GM12875 (cell line): ENCODE data around the gene ITK.
A peak's percentile ranks its signal among the peaks of the same experiment; 100 is the strongest.

ENCODE experiments used
- H3K4me3 ChIP-seq: one replicate; pipeline ENCODE4 v1.5.1; 2011; ENCODE audit warnings: low read depth, low read length, control low read depth
- TF ChIP-seq, protein P1 (sequence below): IDR thresholded peaks from 2 replicates; pipeline ENCODE4 v1.5.1; 2011; ENCODE audit warnings: low read depth, mild to moderate bottlenecking, control low read depth, inconsistent platforms, low read length, moderate library complexity, borderline replicate concordance; ENCODE audit not compliant: insufficient read depth

Gene ITK

DNA sequence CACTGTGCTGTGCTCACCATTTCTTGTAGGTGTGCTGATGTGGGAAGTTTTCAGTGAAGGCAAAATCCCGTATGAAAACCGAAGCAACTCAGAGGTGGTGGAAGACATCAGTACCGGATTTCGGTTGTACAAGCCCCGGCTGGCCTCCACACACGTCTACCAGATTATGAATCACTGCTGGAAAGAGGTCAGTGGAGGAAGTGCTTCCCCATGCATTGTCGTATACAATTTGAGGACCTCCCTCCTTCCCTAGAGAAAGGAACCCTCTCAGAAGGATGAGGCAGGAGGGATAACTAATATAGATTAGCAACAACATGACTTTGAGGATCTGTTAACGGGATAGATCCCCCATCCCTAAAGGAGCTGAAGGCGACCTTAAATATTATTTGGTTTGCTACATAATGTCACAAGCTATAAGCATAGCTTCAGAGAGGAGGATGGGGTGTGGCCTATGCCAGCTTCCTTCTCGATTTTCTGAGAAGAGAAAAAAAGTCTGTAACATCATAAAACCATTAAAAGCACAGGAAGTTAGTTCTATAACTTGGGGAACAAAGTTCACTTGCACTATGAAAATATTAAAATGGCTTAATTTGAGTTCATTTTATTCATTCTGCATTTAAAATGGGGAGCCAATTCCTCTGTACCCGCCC lies 68.3 kb downstream of the ITK start:
- no peak overlapping the region for H3K4me3 ChIP-seq
- TF ChIP-seq, protein P1, sequence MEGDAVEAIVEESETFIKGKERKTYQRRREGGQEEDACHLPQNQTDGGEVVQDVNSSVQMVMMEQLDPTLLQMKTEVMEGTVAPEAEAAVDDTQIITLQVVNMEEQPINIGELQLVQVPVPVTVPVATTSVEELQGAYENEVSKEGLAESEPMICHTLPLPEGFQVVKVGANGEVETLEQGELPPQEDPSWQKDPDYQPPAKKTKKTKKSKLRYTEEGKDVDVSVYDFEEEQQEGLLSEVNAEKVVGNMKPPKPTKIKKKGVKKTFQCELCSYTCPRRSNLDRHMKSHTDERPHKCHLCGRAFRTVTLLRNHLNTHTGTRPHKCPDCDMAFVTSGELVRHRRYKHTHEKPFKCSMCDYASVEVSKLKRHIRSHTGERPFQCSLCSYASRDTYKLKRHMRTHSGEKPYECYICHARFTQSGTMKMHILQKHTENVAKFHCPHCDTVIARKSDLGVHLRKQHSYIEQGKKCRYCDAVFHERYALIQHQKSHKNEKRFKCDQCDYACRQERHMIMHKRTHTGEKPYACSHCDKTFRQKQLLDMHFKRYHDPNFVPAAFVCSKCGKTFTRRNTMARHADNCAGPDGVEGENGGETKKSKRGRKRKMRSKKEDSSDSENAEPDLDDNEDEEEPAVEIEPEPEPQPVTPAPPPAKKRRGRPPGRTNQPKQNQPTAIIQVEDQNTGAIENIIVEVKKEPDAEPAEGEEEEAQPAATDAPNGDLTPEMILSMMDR: no peak

GRCh38 chr5:157252711-157253465 lies 72.2 kb downstream of the ITK start:
- TF ChIP-seq, protein P1: no peak
- H3K4me3 ChIP-seq: no peak overlapping the region

GRCh38 chr5:157253547-157253946 lies 72.9 kb downstream of the ITK start:
- H3K4me3 ChIP-seq: no peak overlapping the region
- TF ChIP-seq, protein P1: peak; percentile 84

GRCh38 chr5:157258450-157258849 lies 77.8 kb downstream of the ITK start:
- TF ChIP-seq, protein P1: no peak
- no peak overlapping the region for H3K4me3 ChIP-seq

DNA sequence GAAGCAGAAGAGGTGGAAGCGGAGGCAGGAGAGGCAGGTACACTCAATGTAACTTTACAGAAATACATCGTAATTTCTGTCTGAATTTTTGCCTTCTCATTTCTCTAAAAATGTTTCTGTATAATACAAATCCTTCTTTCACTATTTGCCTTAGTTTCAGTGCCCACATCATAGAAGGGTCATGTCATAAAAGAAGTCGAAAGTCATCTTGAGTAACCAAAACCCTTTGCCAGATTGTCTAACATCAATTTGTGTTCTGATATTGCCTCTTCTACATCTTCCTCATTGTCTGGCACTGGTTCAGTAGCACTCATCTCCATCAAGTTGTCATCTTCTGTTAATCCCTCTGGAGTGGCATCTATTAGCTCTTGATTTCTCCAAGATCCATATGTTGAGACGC lies 79.1 kb downstream of the ITK start:
- H3K4me3 ChIP-seq: no peak overlapping the region
- TF ChIP-seq, protein P1: no peak

DNA sequence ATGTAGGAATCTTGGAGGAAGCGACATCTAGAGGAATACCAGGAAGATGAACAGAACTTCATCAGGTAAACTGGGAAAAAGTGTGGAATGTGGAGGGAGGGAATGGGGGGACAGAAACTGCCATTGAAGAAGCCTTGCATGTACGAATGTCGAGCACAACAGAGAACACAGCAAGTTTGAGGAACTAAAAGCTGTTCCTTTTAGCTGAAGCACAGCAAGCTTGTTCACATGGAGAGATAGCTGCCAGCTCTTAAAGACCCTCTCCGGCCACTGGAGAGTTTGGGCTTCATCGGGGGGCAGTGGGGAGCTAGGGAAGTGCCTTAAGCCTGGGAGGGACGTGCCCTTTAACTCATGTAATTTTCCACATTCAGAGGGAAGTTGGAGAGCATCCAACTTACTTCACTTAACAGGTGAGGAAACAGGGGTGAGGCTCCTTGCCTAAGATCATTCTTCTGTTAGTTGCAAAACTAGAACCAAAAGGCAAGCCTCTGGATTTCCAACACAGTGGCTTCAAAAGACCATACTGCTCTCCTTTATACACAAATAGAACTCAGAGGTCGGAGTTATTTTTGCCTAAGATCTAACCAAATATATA lies 83.0 kb downstream of the ITK start:
- TF ChIP-seq, protein P1: no peak
- H3K4me3 ChIP-seq: no peak overlapping the region
